HG02642 (cell line): Measurements from ENCODE around the gene XPNPEP1.

Experiments
- ATAC-seq: cut with Tn5 transposase; IDR thresholded peaks from one replicate; pipeline ENCODE4 v1.9.1; 2021; ENCODE audit warnings: mild to moderate bottlenecking; ENCODE audit not compliant: unreplicated experiment, poor library complexity

Gene XPNPEP1

GRCh38 chr10:109823196-109823595, 100.1 kb downstream of the XPNPEP1 start:
- ATAC-seq: no peak

GRCh38 chr10:109821672-109822071, 101.6 kb downstream of the XPNPEP1 start:
- no peak for ATAC-seq

DNA sequence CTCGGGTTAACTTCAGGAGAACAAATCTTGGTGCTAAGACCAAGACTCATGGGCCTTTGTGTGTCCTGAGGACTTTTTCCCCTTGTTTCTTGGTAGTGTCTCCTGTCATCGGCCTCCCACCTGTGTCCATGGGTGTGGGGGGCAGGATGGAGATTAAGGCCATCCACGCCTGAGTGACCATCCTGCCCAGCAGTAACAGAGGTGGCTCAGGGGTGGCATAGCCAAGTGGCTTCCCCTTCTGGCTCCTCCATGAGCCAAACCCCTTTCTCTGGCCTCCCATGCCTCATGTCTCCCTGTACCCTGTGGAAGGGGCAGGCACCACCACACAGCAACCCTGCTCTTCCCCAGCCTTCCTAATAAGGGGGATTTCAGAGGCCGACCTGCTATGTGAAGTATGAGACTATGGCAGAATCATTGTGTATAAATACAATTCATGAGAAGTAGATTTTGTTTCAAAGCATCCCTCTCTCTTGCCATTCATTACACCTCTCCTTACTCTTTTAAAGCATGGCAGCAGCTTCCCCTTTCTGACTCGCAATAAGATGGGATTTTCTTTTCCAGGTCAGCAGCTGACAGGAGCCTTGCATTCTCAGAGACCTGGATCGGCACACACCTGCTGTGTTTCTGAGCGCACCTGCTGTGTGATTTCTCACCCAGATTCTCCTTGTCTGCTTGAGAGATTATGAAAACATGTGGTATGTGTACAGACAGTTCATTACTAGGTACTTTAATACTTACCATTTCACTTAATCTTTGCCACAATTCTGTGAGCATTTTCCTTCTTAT, 102.5 kb downstream of the XPNPEP1 start:
- ATAC-seq: no peak

DNA sequence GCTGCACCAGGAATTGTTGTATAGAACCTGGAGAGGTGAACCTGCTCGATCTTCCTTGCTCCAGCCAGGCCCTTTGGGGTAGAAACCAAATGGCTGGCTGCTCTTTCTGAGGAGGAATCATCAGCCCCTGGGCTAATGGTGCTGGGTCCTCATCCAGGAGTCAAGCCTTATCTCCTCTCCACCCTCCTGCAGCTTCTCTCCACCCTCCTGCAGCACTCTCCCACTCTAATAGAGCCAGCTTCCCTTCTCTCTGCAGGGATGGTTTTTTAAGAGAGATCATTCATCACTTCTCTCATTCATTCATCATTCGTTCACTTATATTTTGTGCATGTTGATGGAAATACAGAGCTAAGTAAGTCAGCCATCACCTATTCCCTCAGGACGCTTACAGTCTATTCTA, 103.5 kb downstream of the XPNPEP1 start:
- no peak for ATAC-seq
